GM21367 (cell line): Measurements from ENCODE around the gene WDR54.
"Not testable (repeated sequence)": the region's sequence is repeated elsewhere in the genome, so short reads cannot be mapped to it uniquely, and the experiment has no call there.

ENCODE experiments used
- ATAC-seq: cut with Tn5 transposase; IDR thresholded peaks from one replicate; pipeline ENCODE4 v1.9.1; 2021; ENCODE audit not compliant: unreplicated experiment

Gene WDR54

GRCh38 chr2:74454654-74455511 lies 33.4 kb downstream of the WDR54 start, which contains the start of gene INO80B:
Gene INO80B, plus strand, starts transcription at chr2:74455087. Its CDS starts 30 bp downstream, at chr2:74455117.
- peak; percentile 30 for ATAC-seq

GRCh38 chr2:74457129-74457548 lies 35.6 kb downstream of the WDR54 start:
- ATAC-seq: no peak

- ATAC-seq: peak; percentile 28
These were observed 36.1 kb downstream of the WDR54 start for GRCh38 chr2:74457549-74458131.

GRCh38 chr2:74458132-74458937 lies 36.8 kb downstream of the WDR54 start, which contains the start of gene WBP1:
Gene WBP1, plus strand, starts transcription at chr2:74458438. Its CDS starts 165 bp downstream, at chr2:74458603.
- ATAC-seq: peak; percentile 75

GRCh38 chr2:74458938-74459363 lies 37.4 kb downstream of the WDR54 start:
- no peak for ATAC-seq

- ATAC-seq: not testable (repeated sequence)
These were observed 38.1 kb downstream of the WDR54 start for GRCh38 chr2:74459503-74460118.

GRCh38 chr2:74460187-74460586 lies 38.7 kb downstream of the WDR54 start:
- ATAC-seq: not testable (repeated sequence)

GRCh38 chr2:74461187-74462053 lies 39.9 kb downstream of the WDR54 start:
- no peak for ATAC-seq

GRCh38 chr2:74462054-74462785 lies 40.7 kb downstream of the WDR54 start:
- no peak for ATAC-seq

GRCh38 chr2:74462786-74463105 lies 41.2 kb downstream of the WDR54 start:
- ATAC-seq: no peak

- ATAC-seq: no peak
These were observed 42.9 kb downstream of the WDR54 start for GRCh38 chr2:74464406-74464805.

GRCh38 chr2:74470742-74471141 lies 49.2 kb downstream of the WDR54 start:
- ATAC-seq: not testable (repeated sequence)

GRCh38 chr2:74471332-74472065 lies 50.0 kb downstream of the WDR54 start:
- ATAC-seq: no peak

- peak; percentile 75 for ATAC-seq
These were observed 50.8 kb downstream of the WDR54 start, which contains the start of gene MRPL53 for GRCh38 chr2:74472086-74472944. Gene MRPL53, minus strand, starts transcription at chr2:74472680. Its CDS starts 20 bp downstream, at chr2:74472660.

- no peak for ATAC-seq
These were observed 51.4 kb downstream of the WDR54 start for GRCh38 chr2:74472945-74473258.

GRCh38 chr2:74474481-74474880 lies 53.0 kb downstream of the WDR54 start:
- ATAC-seq: no peak

- ATAC-seq: no peak
These were observed 53.4 kb downstream of the WDR54 start for GRCh38 chr2:74474899-74475298.
